Transverse colon (tissue), 4 donors: ENCODE measurements around the gene GABARAP. TPM values are rescaled to one million over a fixed set of nuclear protein-coding genes. Genes with fewer than 3 reads are reported as not detected.
A peak's percentile ranks its signal among the peaks of the same experiment; 100 is the strongest.

Source experiments
- DNase-seq: peaks from one replicate; pipeline ENCODE4 v3.0.0-alpha.2; 2019
- H3K27ac ChIP-seq, 4 donors: fragments of 200-600 bp; sonication (generic); 2 replicates each; pipeline ENCODE4 v1.5.1; 2016 to 2018; ENCODE audit warnings: inconsistent platforms in 4 of 4
- H3K27me3 ChIP-seq: fragments of 200-600 bp; sonication (generic); 2 replicates; pipeline ENCODE4 v1.5.1; 2017; ENCODE audit warnings: inconsistent platforms
- H3K36me3 ChIP-seq, 4 donors: fragments of 200-600 bp; sonication (generic); 2 replicates each; pipeline ENCODE4 v1.5.1; 2017 to 2019; ENCODE audit warnings: inconsistent platforms in 4 of 4
- H3K4me1 ChIP-seq, 4 donors: fragments of 200-600 bp; sonication (generic); 2 replicates each; pipeline ENCODE4 v1.5.1; 2017 to 2020; ENCODE audit warnings: inconsistent platforms in 4 of 4
- H3K4me3 ChIP-seq, 4 donors: fragments of 200-600 bp; sonication (generic); 1 replicate in 1 of 4; 2 replicates in 3 of 4; pipeline versions ENCODE4 v1.5.1 to v1.6.1; 2017 to 2019; ENCODE audit warnings: inconsistent platforms in 4 of 4
- H3K9me3 ChIP-seq, 2 donors: fragments of 200-600 bp; sonication (generic); 2 replicates each; pipeline ENCODE4 v1.5.1; 2017 to 2019; ENCODE audit warnings: inconsistent platforms in 2 of 2
- CTCF ChIP-seq, 5 experiments: fragments of 200-600 bp in 3 of 5; fragments of 450-650 bp in 2 of 5; sonication (generic) in 3 of 5; IDR thresholded peaks; 1 replicate in 2 of 5; 2 replicates in 3 of 5; pipeline ENCODE4 v1.5.1; 2016 to 2017; ENCODE audit warnings: antibody characterized with exemption in 5 of 5, inconsistent platforms in 3 of 5, mild to moderate bottlenecking in 2 of 5, moderate library complexity in 1 of 5
- EP300 ChIP-seq: sonication (generic); formaldehyde crosslinking; IDR thresholded peaks from one replicate; pipeline ENCODE4 v1.6.1; 2017; ENCODE audit warnings: antibody characterized with exemption, low read depth
- POLR2A ChIP-seq: fragments of 450-650 bp; IDR thresholded peaks from one replicate; pipeline ENCODE4 v1.6.1; 2016; ENCODE audit warnings: antibody characterized with exemption, mild to moderate bottlenecking, moderate library complexity
- POLR2AphosphoS5 ChIP-seq, 3 donors: sonication (generic); formaldehyde crosslinking; IDR thresholded peaks; one replicate each; pipeline ENCODE4 v1.6.1; 2016; ENCODE audit warnings: antibody characterized with exemption in 3 of 3
- WGBS, 2 donors: methylation state at CpG; one replicate each; pipeline ENCODE4 v1.1.5; 2018; ENCODE audit warnings: low coverage in 1 of 2; 5-methylcytosine and 5-hydroxymethylcytosine counted together
- in situ Hi-C, 4 donors: fragments of 200-750 bp; cut with MboI; loops; one replicate each; pipeline versions ENCODE4 v1.15.0 to v1.15.1; 2017; ENCODE audit warnings: low sequenced_read_pairs in 3 of 4, low pct_ligation_motif_present in 1 of 4, low pct_unique_long_range_greater_than_20kb in 1 of 4
- intact Hi-C: fragments of 100-400 bp; cut with DNase I; formaldehyde crosslinking; loops from one replicate; pipeline ENCODE4 v1.15.1; 2023; ENCODE audit warnings: low total_unique reads
- total RNA-seq, 4 donors: library from RNA; depleted of rRNA; stranded (reverse); fragments of >200 nt; gene quantifications; one replicate each; pipeline ENCODE4 v1.1.0, GENCODE V29; 2016

GABARAP gene
- total RNA-seq, 4 donors from 2014 or later = 209 to 479 (median 394) TPM

DNA sequence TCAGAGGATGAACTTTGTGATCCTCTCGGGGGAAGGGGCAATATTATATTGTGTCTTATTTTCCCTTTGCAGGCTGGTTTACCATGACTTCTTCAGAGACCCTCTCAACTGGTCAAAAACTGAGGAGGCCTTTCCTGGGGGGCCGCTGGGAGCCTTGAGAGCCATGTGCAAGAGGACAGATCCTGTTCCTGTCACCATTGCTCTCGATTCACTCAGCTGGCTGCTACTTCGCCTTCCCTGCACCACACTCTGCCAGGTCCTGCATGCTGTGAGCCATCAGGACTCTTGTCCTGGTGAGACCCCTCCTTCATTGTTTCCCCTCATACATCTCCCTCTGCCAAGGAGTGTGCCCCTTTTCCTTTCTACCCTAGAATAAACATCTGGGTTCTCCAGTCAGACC, 12.3 kb upstream of the GABARAP start:
- intact Hi-C loops (no loop called here), in situ Hi-C loops (no loop called here)
- Histone ChIP-seq H3K27me3 (no peaks in the 10 kb centered on the region), H3K36me3 (peaks cover 0 to 10% (median 0%) of the 10 kb centered on the region in 4 donors), H3K4me1 (peaks cover 9 to 45% (median 34%) of the 10 kb centered on the region in 4 donors), H3K27ac (peak overlapping the region in 1 of 4 donors; percentile 0), H3K4me3 (no peak overlapping the region), H3K9me3 (no peaks in the 10 kb centered on the region)
- TF ChIP-seq POLR2AphosphoS5 (IDR thresholded peaks at IDR 0.05) (peak in 1 of 3 donors; percentile 13), POLR2A (peak; percentile 17), EP300 (no peak)
- 60 to 87% methylated on average over 1 to 4 of the region's 4 CpGs for WGBS, 2 donors
- DNase-seq = no peak

DNA sequence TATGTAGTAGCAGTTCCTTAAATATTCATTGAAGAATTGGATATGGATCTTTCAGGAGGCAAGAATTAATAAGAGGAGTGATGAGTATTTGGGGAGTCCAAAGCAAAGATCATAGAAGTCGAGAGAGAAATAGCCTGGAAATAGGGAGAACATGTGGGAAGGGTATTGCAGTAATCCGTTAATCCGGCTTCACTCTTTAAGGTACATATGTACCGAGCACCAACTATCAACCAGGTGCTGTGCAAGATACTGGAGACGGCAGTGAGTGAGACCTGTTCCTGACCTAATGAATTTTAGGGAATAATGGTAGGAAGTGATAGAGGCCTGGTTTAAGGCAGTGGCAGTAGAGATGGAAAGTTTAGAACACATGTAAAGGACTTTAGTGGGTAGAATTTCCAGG, 10.8 kb upstream of the GABARAP start:
- H3K27me3 ChIP-seq = no peaks in the 10 kb centered on the region
- in situ Hi-C loops (no loop called here), intact Hi-C loops (no loop called here)
- H3K4me3 ChIP-seq = peak overlapping the region; percentile 60 to 100 (median 97)
- peak overlapping the region; percentile 95 to 100 (median 98) for H3K27ac ChIP-seq
- no peaks in the 10 kb centered on the region for H3K9me3 ChIP-seq
- DNase-seq = no peak
- H3K4me1 ChIP-seq = peaks cover 14 to 50% (median 40%) of the 10 kb centered on the region in 4 donors
- TF ChIP-seq POLR2AphosphoS5 (IDR thresholded peaks at IDR 0.05) (no peak), EP300 (no peak), POLR2A (no peak), CTCF (IDR thresholded peaks at IDR 0.05) (no peak)
- 53 to 64% methylated on average over 5 of the region's 5 CpGs for WGBS, 2 donors
- peaks cover 0 to 10% (median 0%) of the 10 kb centered on the region in 4 donors for H3K36me3 ChIP-seq

GRCh38 chr17:7252176-7253043, 10.2 kb upstream of the GABARAP start, which contains the start of gene ELP5:
ELP5 (plus strand) TSS chr17:7252215; CDS start chr17:7252551, 336 bp downstream.
- 0 to 9% methylated on average over 3 to 53 of the region's 55 CpGs for WGBS, 2 donors
- in situ Hi-C loops (no loop called here), intact Hi-C loops (no loop called here)
- TF ChIP-seq EP300 (no peak), POLR2A (peak; percentile 82), POLR2AphosphoS5 (IDR thresholded peaks at IDR 0.05) (peak; percentile 79 to 88 (median 86)), CTCF (IDR thresholded peaks at IDR 0.05) (peak in 4 of 5 experiments; percentile 27 to 40 (median 28))
- Histone ChIP-seq H3K27ac (peak within 1 kb of the TSS; percentile 95 to 100 (median 98)), H3K4me3 (peak within 1 kb of the TSS; percentile 79 to 100 (median 97)), H3K4me1 (peaks cover 14 to 43% (median 34%) of the 10 kb centered on the region in 4 donors), H3K36me3 (peaks cover 0 to 10% (median 0%) of the 10 kb centered on the region in 4 donors), H3K9me3 (no peaks in the 10 kb centered on the region), H3K27me3 (no peaks in the 10 kb centered on the region)
- peak; percentile 96 for DNase-seq

- H3K27me3 ChIP-seq = no peaks in the 10 kb centered on the region
- peak; percentile 99 for DNase-seq
- in situ Hi-C loops = no loop called here
- H3K27ac ChIP-seq = peak within 1 kb of the TSS; percentile 95 to 100 (median 98)
- TF ChIP-seq POLR2AphosphoS5 (IDR thresholded peaks at IDR 0.05) = peak; percentile 72 to 84 (median 78)
- TF ChIP-seq EP300 = no peak
- peak; percentile 55 for TF ChIP-seq POLR2A
- 2% methylated on average over 37 of the region's 41 CpGs; no CpG with 5 or more reads in 1 of the 2 donors for WGBS, 2 donors
- H3K36me3 ChIP-seq = peaks cover 0 to 12% (median under 1%) of the 10 kb centered on the region in 4 donors
- H3K4me3 ChIP-seq = peak within 1 kb of the TSS; percentile 79 to 100 (median 97)
- intact Hi-C loops = no loop called here
- H3K4me1 ChIP-seq = peaks cover 14 to 42% (median 34%) of the 10 kb centered on the region in 4 donors
- no peaks in the 10 kb centered on the region for H3K9me3 ChIP-seq
Measured at GRCh38 chr17:7251661-7252175, 9.5 kb upstream of the GABARAP start, which contains the start of gene CTDNEP1. CTDNEP1 (minus strand) TSS chr17:7251734; CDS start chr17:7251296, 438 bp downstream.
